H1 (cell line): ENCODE measurements around the gene PCP4. TPM values are rescaled to one million over a fixed set of nuclear protein-coding genes. Genes with fewer than 3 reads are reported as not detected.

ENCODE experiments used
- CTCF ChIA-PET: fragments of 300-600 bp; sonication (Branson Sonifier 250); formaldehyde crosslinking; loops from one replicate; lab custom pipeline; 2021; ENCODE audit not compliant: partially characterized antibody; lab: Charles Lee
- POLR2A ChIA-PET: fragments of 300-600 bp; sonication (Branson Sonifier 250); formaldehyde crosslinking; loops from one replicate; lab custom pipeline; 2021; ENCODE audit warnings: inconsistent platforms; ENCODE audit not compliant: partially characterized antibody; lab: Charles Lee
- DNase-seq, 2 experiments: peaks; one replicate each; pipeline versions ENCODE4 v3.0.0 to v3.0.0-alpha.2; 2010 to 2022; ENCODE audit warnings: low spot score in 2 of 2, low read depth in 1 of 2, mixed read lengths in 1 of 2
- FAIRE-seq: peaks from 2 replicates; lab custom pipeline; 2011; peaks lifted over from hg19 to GRCh38; lab: Jason Lieb, UNC
- H2AFZ ChIP-seq: 2 replicates; pipeline ENCODE4 v1.8.1; 2012; ENCODE audit warnings: low read length, inconsistent platforms
- H2AK5ac ChIP-seq: 2 replicates; pipeline ENCODE4 v1.6.1; 2013; ENCODE audit warnings: low read depth, low read length
- H2BK120ac ChIP-seq: replicated peaks from 2 replicates; pipeline ENCODE3; 2013; ENCODE audit warnings: low read depth, low read length, inconsistent platforms
- H2BK12ac ChIP-seq: 2 replicates; pipeline ENCODE4 v1.6.1; 2013; ENCODE audit warnings: low read depth, low read length
- H2BK15ac ChIP-seq: 2 replicates; pipeline ENCODE4 v1.6.1; 2013; ENCODE audit warnings: low read length
- H2BK20ac ChIP-seq: 2 replicates; pipeline ENCODE4 v1.6.1; 2013; ENCODE audit warnings: low read length
- H2BK5ac ChIP-seq: 2 replicates; pipeline ENCODE4 v1.6.1; 2013; ENCODE audit warnings: low read depth, low read length
- H3K14ac ChIP-seq: 2 replicates; pipeline ENCODE4 v1.6.1; 2013; ENCODE audit warnings: inconsistent platforms; ENCODE audit not compliant: insufficient read length
- H3K18ac ChIP-seq: 2 replicates; pipeline ENCODE4 v1.6.1; 2013; ENCODE audit warnings: low read length; ENCODE audit errors: extremely low read depth
- H3K23ac ChIP-seq: 2 replicates; pipeline ENCODE4 v1.6.1; 2013; ENCODE audit warnings: inconsistent platforms; ENCODE audit not compliant: insufficient read length
- H3K23me2 ChIP-seq: 2 replicates; pipeline ENCODE4 v1.6.1; 2013; ENCODE audit warnings: low read depth, low read length
- H3K27ac ChIP-seq: 2 replicates; pipeline ENCODE4 v1.6.1; 2011; ENCODE audit warnings: low read depth, low read length, inconsistent platforms
- H3K27me3 ChIP-seq, 4 experiments: replicated peaks in 1 of 4; 1 replicate in 1 of 4; 2 replicates in 3 of 4; pipeline versions ENCODE4 v1.6.1 to v1.8.1; 2011 to 2013; ENCODE audit warnings: low read length in 3 of 4, mild to moderate bottlenecking in 3 of 4, inconsistent platforms in 2 of 4, mixed read lengths in 2 of 4, moderate library complexity in 1 of 4; ENCODE audit not compliant: control insufficient read depth in 3 of 4, insufficient read depth in 3 of 4; ENCODE audit errors: extremely low read depth in 1 of 4
- H3K36me3 ChIP-seq, 4 experiments: 2 replicates each; pipeline versions ENCODE4 v1.6.1 to v1.8.1; 2011 to 2013; ENCODE audit warnings: mild to moderate bottlenecking in 4 of 4, low read length in 3 of 4, moderate library complexity in 2 of 4, control low read depth in 1 of 4, inconsistent platforms in 1 of 4; ENCODE audit not compliant: insufficient read depth in 4 of 4, control insufficient read depth in 2 of 4
- H3K4ac ChIP-seq: replicated peaks from 2 replicates; pipeline ENCODE3; 2013; ENCODE audit warnings: low read length, low read depth, mixed read lengths, inconsistent platforms; ENCODE audit not compliant: insufficient read length
- H3K4me1 ChIP-seq, 4 experiments: replicated peaks in 1 of 4; 1 replicate in 1 of 4; 2 replicates in 3 of 4; pipeline versions ENCODE4 v1.6.1 to v1.8.1; 2011 to 2013; ENCODE audit warnings: low read length in 3 of 4, inconsistent platforms in 2 of 4, mixed read lengths in 1 of 4; ENCODE audit not compliant: insufficient read depth in 4 of 4, control insufficient read depth in 3 of 4
- H3K4me2 ChIP-seq, 2 experiments: 2 replicates each; pipeline versions ENCODE4 v1.6.1 to v1.8.1; 2011 to 2013; ENCODE audit warnings: low read depth in 2 of 2, low read length in 2 of 2, control low read depth in 1 of 2, inconsistent platforms in 1 of 2, mild to moderate bottlenecking in 1 of 2; ENCODE audit not compliant: insufficient read depth in 1 of 2
- H3K4me3 ChIP-seq, 4 experiments: fragments of 200-600, 300-600 bp in 1 of 4; sonication (generic), shearing (Covaris generic), sonication (Bioruptor Twin) in 1 of 4; 2 replicates each; pipeline versions ENCODE4 v1.5.1 to v1.8.1; 2011 to 2016; ENCODE audit warnings: low read length in 4 of 4, low read depth in 3 of 4, control low read depth in 2 of 4, inconsistent platforms in 2 of 4, mild to moderate bottlenecking in 2 of 4, mixed read lengths in 1 of 4, moderate library complexity in 1 of 4; ENCODE audit not compliant: insufficient read depth in 2 of 4; ENCODE audit errors: extremely low read depth in 1 of 4
- H3K56ac ChIP-seq: replicated peaks from 2 replicates; pipeline ENCODE3; 2013; ENCODE audit warnings: low read depth, mild to moderate bottlenecking, mixed read lengths, low read length, inconsistent platforms; ENCODE audit not compliant: insufficient read length
- H3K79me1 ChIP-seq: 2 replicates; pipeline ENCODE4 v1.6.1; 2013; ENCODE audit warnings: low read depth, low read length, control low read depth
- H3K79me2 ChIP-seq, 2 experiments: 2 replicates each; pipeline versions ENCODE4 v1.6.1 to v1.8.1; 2012 to 2013; ENCODE audit warnings: low read length in 2 of 2, mild to moderate bottlenecking in 2 of 2, inconsistent platforms in 1 of 2; ENCODE audit not compliant: insufficient read depth in 2 of 2, control insufficient read depth in 1 of 2
- H3K9ac ChIP-seq, 4 experiments: replicated peaks in 1 of 4; 1 replicate in 1 of 4; 2 replicates in 3 of 4; pipeline versions ENCODE4 v1.6.1 to v1.8.1; 2011 to 2013; ENCODE audit warnings: low read depth in 3 of 4, low read length in 3 of 4, control low read depth in 2 of 4, mild to moderate bottlenecking in 2 of 4, moderate library complexity in 2 of 4, inconsistent platforms in 1 of 4; ENCODE audit errors: extremely low read depth in 1 of 4
- H3K9me3 ChIP-seq, 2 experiments: 2 replicates each; pipeline versions ENCODE4 v1.6.1 to v1.8.1; 2012 to 2013; ENCODE audit warnings: mild to moderate bottlenecking in 2 of 2, moderate library complexity in 2 of 2, control low read depth in 1 of 2, inconsistent platforms in 1 of 2, low read depth in 1 of 2, low read length in 1 of 2, mixed read lengths in 1 of 2; ENCODE audit not compliant: insufficient read depth in 2 of 2
- H4K20me1 ChIP-seq, 2 experiments: replicated peaks in 1 of 2; 2 replicates each; pipeline versions ENCODE3 to v1.8.1; 2011 to 2013; ENCODE audit warnings: inconsistent platforms in 2 of 2, low read length in 2 of 2, mild to moderate bottlenecking in 1 of 2; ENCODE audit not compliant: insufficient read depth in 2 of 2, control insufficient read depth in 1 of 2
- H4K5ac ChIP-seq: 2 replicates; pipeline ENCODE4 v1.6.1; 2013; ENCODE audit warnings: low read length, low read depth, mixed read lengths, inconsistent platforms; ENCODE audit not compliant: insufficient read length
- H4K8ac ChIP-seq: 2 replicates; pipeline ENCODE4 v1.8.0; 2013; ENCODE audit warnings: mild to moderate bottlenecking, moderate library complexity, low read length, inconsistent platforms; ENCODE audit not compliant: insufficient read depth; ENCODE audit errors: extremely low read depth
- H4K91ac ChIP-seq: replicated peaks from 2 replicates; pipeline ENCODE3; 2013; ENCODE audit warnings: low read length, mixed read lengths, inconsistent platforms; ENCODE audit not compliant: insufficient read length
- JUN ChIP-seq: IDR thresholded peaks from 2 replicates; pipeline ENCODE4 v1.6.1; 2011; ENCODE audit warnings: low read depth, mild to moderate bottlenecking, improper control_type of control experiment, low read length
- KDM5A ChIP-seq: fragments of 200-600 bp; IDR thresholded peaks from 2 replicates; pipeline ENCODE4 v1.7.1; 2012; ENCODE audit warnings: mild to moderate bottlenecking, low read length, inconsistent platforms, mixed read lengths
- WGBS, 2 experiments: shearing (Covaris generic) in 1 of 2; methylation state at CpG; one replicate each; pipeline versions ENCODE4 v1.1.6 to v1.1.7; 2013 to 2015; ENCODE audit warnings: low lambda C conversion rate in 2 of 2, mixed read lengths in 2 of 2, inconsistent platforms in 1 of 2, low coverage in 1 of 2, missing lambda C conversion rate in 1 of 2; ENCODE audit not compliant: insufficient replicate concordance in 2 of 2, insufficient coverage in 1 of 2, insufficient read length in 1 of 2; ENCODE audit errors: extremely low coverage in 1 of 2, missing lambda C conversion rate in 1 of 2; 5-methylcytosine and 5-hydroxymethylcytosine counted together
- polyA plus RNA-seq, 7 experiments: library from polyadenylated mRNA; depleted of rRNA in 3 of 7; stranded (reverse) in 5 of 7; unstranded in 2 of 7; fragments of >200 nt in 5 of 7; fragments of 200-250 nt in 2 of 7; gene quantifications; 1 replicate in 5 of 7; 2 replicates in 1 of 7; 4 replicates in 1 of 7; pipeline versions ENCODE4 v1.2.1 to v1.2.3, GENCODE V29; 2011 to 2013; ENCODE audit warnings: missing spikeins in 2 of 7, mixed read lengths in 2 of 7
- total RNA-seq: library from RNA; stranded (reverse); fragmentation: NEBNext Ultra II Directional; extraction: Animal tissue kit (Norgen Biotek cat#: 25700); gene quantifications from 2 replicates; pipeline ENCODE4 v1.2.1, GENCODE V29; 2021

Gene PCP4
- total and polyA plus RNA-seq, 2 of the 8 experiments (the other 6 are each of a cell fraction or from before 2014, with no cell fraction given) = 1.8 to 2.4 TPM

- DNase-seq = no peak
- Histone ChIP-seq H3K9me3 (0 out of 4 replicates have a peak, but pooled peaks cover 0 to 2% of the 10 kb centered on the region in 2 experiments), H3K9ac (no peak overlapping the region), H2BK12ac (no peak overlapping the region), H4K8ac (no peak overlapping the region), H3K23ac (no peak overlapping the region), H3K4ac (no peak overlapping the region), H4K5ac (no peak overlapping the region), H3K4me3 (no peak overlapping the region), H2AK5ac (no peak overlapping the region), H3K36me3 (no peaks in the 10 kb centered on the region), H3K79me2 (no peaks in the 10 kb centered on the region), H3K14ac (no peak overlapping the region), H3K27ac (no peak overlapping the region), H3K4me2 (no peak overlapping the region), H4K20me1 (no peaks in the 10 kb centered on the region), H2BK20ac (no peak overlapping the region), H2BK15ac (no peak overlapping the region), H3K4me1 (peaks cover 0 to 3% (median 0%) of the 10 kb centered on the region in 4 experiments; a peak in 2 of 7 replicates), H2BK120ac (no peak overlapping the region), H3K23me2 (no peaks in the 10 kb centered on the region), H3K56ac (no peak overlapping the region), H4K91ac (no peak overlapping the region), H3K18ac (no peak overlapping the region), H3K79me1 (no peaks in the 10 kb centered on the region), H2AFZ (no peak overlapping the region), H2BK5ac (no peak overlapping the region), H3K27me3 (no peaks in the 10 kb centered on the region)
- CTCF ChIA-PET = interaction anchor here (0.6 to 1.3 kb wide), 3 partner anchors 20 to 1562 kb away, joined by 3 to 5 read pairs (median 3); no protein-coding TSS in a partner anchor
- POLR2A ChIA-PET = no interaction called here
- 77% methylated on average over 1 of the region's 1 CpG; no CpG with 5 or more reads in 1 of the 2 experiments for WGBS, 2 experiments
- FAIRE-seq = no peak
- TF ChIP-seq KDM5A (no peak), JUN (no peak)
Measured at GRCh38 chr21:39932335-39932734, 65.1 kb downstream of the PCP4 start.
